AG10803 (cell line): ENCODE results near the gene ANKRD60.

Source experiments
- DNase-seq: peaks from one replicate; pipeline ENCODE4 v3.0.0; 2010; ENCODE audit warnings: low read depth
- H3K4me3 ChIP-seq: 2 replicates; pipeline ENCODE4 v1.5.1; 2011; ENCODE audit warnings: mild to moderate bottlenecking, low read length, control low read depth
- CTCF ChIP-seq: conservative IDR thresholded peaks from 2 replicates; pipeline ENCODE4 v1.5.1; 2011; ENCODE audit warnings: mild to moderate bottlenecking, low read length, control low read depth, inconsistent platforms

The ANKRD60 gene

GRCh38 chr20:58202044-58202443, 26.4 kb downstream of the ANKRD60 start:
- no peak overlapping the region for H3K4me3 ChIP-seq
- no peak for DNase-seq
- TF ChIP-seq CTCF = no peak

GRCh38 chr20:58201616-58202015, 26.8 kb downstream of the ANKRD60 start:
- DNase-seq = no peak
- no peak overlapping the region for H3K4me3 ChIP-seq
- no peak for TF ChIP-seq CTCF

- TF ChIP-seq CTCF = no peak
- no peak for DNase-seq
Measured at GRCh38 chr20:58199469-58199868, 29.0 kb downstream of the ANKRD60 start.

GRCh38 chr20:58198901-58199355, 29.5 kb downstream of the ANKRD60 start:
- no peak for DNase-seq
- H3K4me3 ChIP-seq = no peak overlapping the region
- TF ChIP-seq CTCF = no peak

More at GRCh38 chr20:58199469-58199868, 29.0 kb downstream of the ANKRD60 start:
- H3K4me3 ChIP-seq = no peak overlapping the region

- no peak for DNase-seq
- H3K4me3 ChIP-seq = no peak overlapping the region
- no peak for TF ChIP-seq CTCF
Measured at GRCh38 chr20:58198384-58198783, 30.1 kb downstream of the ANKRD60 start.

GRCh38 chr20:58197185-58197469, 31.3 kb downstream of the ANKRD60 start:
- TF ChIP-seq CTCF = no peak
- no peak for DNase-seq
- H3K4me3 ChIP-seq = no peak overlapping the region

GRCh38 chr20:58196402-58197184, 31.9 kb downstream of the ANKRD60 start:
- no peak for DNase-seq

More at GRCh38 chr20:58196402-58197184, 31.9 kb downstream of the ANKRD60 start:
- TF ChIP-seq CTCF = no peak
- H3K4me3 ChIP-seq = no peak overlapping the region
